GM18508 (cell line): Measurements from ENCODE around the gene KIAA1755.
"Not testable (repeated sequence)": the region's sequence is repeated elsewhere in the genome, so short reads cannot be mapped to it uniquely, and the experiment has no call there.

Experiments used
- ATAC-seq: cut with Tn5 transposase; IDR thresholded peaks from one replicate; pipeline ENCODE4 v1.9.1; 2021; ENCODE audit warnings: moderate number of reproducible peaks; ENCODE audit not compliant: insufficient read depth, unreplicated experiment

Gene KIAA1755

GRCh38 chr20:38267901-38268514 lies 7.5 kb upstream of the KIAA1755 start:
- ATAC-seq = no peak

DNA sequence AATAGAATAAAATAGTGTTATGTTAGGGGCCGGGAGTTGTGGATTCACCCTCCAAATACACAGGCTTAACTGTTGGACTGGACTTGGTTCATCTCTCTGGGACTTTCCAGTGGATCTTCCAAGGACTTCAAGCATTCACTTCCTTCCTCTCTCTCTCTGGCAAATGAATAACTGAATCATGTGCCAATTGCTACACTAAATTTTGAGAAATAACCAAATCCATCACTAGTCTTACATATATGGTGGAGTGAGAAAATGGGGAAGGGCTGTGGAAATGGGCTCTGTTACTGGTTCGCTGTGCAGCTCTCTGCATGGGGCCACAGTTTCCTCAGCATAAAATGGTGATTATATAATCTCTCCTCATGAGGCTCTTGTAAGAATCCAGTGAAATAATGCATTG lies 6.8 kb upstream of the KIAA1755 start:
- no peak for ATAC-seq

GRCh38 chr20:38266426-38266825 lies 5.9 kb upstream of the KIAA1755 start:
- ATAC-seq = no peak

DNA sequence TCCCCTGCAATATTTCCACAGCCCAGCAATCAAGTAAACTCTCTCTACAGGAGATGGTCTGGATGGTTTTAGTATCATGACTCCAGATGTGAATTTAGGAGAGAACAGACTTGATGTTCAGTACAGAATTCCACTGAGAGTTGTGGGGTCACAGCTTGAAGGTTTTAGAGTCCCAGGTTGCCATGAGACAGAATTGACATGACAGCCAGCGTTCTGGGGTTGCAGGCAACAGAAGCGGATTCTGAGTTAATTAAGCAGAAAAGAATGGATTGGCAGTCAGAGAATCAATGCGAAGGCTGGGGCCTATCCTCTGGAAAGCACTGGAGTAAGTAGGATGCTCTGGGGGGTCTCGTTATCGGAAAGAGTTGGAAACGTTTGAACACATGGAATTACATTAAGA lies 2.4 kb upstream of the KIAA1755 start:
- ATAC-seq = no peak

GRCh38 chr20:38261054-38261390 lies 487 bp upstream of the KIAA1755 start:
- ATAC-seq = no peak

DNA sequence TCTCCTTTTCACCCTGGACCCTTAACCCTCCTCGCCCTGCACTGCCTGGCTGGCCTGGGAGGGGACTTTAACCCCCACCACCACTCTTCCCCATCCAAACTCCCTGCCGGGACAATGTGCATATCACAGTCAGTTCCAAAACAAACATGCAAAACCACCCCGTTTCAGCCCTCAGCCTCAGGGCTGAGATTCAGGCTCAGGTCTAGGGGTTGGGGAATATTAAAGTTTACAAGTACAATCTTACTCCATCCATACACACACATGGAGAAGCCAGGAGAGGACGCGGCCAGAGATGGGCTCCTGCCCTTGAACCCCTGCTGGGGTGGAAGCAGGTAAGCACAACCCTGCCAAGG lies 534 bp downstream of the KIAA1755 start:
- no peak for ATAC-seq

DNA sequence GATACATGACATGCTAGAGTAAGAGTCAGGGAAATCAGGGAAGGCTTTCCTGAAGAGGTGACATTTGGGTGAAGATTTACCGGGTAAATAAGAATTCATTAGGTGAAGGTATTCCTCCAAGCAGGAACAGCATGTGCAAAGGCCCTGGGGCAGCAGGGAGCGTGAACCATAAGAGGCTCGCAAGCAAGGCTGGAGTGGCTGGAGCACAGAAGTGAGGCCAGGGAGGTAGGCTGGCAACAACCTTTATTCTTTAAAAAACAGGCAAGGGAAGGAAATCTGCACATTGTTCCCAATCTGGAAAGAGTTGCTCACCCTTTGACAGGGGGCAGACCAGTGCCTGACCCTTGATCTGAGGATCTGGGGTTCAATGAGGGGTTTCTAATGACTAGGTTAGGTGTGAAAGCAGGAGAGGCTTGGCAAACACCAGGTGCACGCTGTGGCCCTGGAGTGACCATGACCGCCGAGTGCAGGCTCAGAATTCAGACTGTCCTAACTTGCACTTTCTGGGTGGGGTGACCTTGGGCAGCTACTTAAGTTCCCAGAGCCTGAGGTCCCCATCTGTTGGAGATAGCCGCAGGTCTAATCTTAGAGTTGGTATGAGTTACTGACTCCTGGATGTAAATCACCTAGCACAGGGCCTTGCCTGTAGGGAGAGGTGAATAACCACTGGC lies 1.9 kb downstream of the KIAA1755 start:
- ATAC-seq = no peak

GRCh38 chr20:38256966-38257365 lies 3.6 kb downstream of the KIAA1755 start:
- ATAC-seq = no peak

- no peak for ATAC-seq
These were observed 4.5 kb downstream of the KIAA1755 start for GRCh38 chr20:38256021-38256420.

DNA sequence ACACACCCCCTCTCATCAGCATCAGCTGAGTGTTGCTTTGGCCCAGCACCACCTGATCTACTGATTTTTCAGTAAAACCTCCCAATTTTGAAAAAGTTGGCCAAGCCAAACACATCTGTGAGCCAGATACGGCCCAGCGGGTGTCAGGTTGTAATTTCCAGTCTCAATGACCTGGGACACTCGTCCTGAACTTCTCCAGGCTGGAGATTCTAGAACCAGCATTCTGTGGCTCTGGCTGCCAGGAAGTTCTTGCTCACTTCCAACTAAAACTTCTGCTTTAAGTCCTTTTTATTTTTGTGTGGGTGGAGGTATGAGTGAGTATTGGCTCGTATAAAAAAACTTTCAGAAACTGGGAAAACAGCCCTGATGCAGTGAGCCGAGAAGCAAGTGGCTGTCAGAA lies 5.1 kb downstream of the KIAA1755 start:
- no peak for ATAC-seq

DNA sequence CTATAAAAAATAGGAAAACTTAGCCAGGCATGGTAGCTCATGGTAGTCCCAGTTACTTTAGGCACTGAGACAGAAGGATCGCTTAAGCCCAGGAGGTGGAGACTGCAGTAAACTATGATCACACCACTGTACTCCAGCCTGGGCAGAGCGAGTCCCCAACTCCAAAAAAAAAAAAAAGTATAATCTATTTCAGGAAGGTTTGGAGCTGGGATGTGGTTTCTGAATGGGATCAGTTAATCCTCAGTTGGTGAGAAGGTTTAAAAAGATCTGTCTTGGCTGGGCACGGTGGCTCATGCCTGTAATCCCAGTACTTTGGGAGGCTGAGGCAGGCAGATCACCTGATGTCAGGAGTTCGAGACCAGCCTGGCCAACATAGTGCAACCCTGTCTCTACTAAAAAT lies 5.9 kb downstream of the KIAA1755 start:
- not testable (repeated sequence) for ATAC-seq

GRCh38 chr20:38253571-38253970 lies 7.0 kb downstream of the KIAA1755 start:
- no peak for ATAC-seq

GRCh38 chr20:38252292-38253288 lies 7.9 kb downstream of the KIAA1755 start:
- ATAC-seq = no peak

DNA sequence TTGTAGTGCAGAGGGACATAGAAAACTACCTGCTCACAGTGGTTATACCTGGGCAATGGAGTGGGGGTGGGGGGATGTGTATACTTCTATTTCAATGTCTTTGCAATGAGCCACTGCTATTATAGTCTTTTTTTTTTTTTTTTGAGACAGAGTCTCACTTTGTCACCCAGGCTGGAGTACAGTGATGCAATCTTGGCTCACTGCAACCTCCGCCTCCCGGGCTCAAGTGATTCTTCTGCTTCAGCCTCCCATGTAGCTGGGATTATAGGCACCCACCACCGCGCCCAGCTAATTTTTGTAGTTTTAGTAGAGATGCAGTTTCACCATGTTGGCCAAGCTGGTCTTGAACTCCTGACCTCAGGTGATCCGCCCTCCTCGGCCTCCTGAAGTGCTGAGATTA lies 9.1 kb downstream of the KIAA1755 start:
- not testable (repeated sequence) for ATAC-seq

DNA sequence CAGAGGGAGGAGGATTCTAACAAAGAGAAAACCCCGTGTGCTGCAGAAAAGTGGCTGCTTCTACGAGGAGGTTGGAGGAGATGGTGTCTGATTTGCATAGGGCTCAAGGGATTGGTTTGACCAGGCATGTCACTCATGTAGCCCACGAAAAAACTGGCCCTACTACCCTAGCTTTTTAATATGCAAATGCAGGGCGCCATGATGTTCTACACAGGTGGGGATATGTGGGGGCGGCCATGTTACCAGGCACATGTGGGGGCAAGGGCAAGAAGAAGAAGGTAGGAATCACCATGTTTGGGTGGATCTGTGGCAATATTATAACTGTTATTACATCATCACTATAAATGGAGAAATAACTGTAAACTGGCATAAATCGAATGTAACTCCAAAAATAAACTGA lies 9.9 kb downstream of the KIAA1755 start:
- ATAC-seq = no peak

DNA sequence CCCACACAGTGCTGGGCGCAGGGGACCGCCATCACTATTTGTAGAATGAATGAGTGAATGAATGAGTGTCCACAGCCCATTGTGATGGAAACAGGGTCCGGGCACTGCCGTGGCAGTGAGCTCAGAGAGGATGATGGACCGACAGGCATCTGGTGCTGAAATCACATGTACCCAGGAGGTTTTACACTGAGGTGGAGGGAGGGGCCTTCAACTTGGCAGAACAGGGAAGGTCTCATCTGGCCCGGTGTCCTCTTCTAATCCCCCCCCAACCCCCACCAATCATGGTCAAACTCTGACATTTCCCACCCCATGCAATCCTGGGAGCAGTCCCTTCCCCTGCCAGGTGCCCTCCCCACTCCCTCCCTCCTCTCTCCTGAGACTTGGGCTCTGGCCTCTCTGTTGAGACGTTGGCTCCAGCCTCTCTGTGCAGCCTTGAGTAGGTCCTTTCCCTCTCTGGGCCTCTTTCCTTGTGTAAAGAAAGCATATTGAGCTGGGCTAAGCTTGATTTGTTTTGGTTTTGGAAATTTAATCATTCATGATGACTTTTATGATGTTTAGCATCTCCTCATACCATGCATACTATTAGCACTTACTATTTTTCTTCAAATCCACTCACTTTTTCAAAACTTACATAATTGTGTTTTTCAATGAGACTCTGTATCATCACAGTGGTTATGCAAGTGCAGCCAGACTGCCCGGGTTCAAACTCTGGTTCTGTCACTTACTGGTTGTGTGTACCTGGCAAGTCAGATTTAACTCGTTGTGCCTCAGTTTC lies 10.8 kb downstream of the KIAA1755 start:
- ATAC-seq = no peak

- no peak for ATAC-seq
These were observed 12.4 kb downstream of the KIAA1755 start for GRCh38 chr20:38248133-38248532.

DNA sequence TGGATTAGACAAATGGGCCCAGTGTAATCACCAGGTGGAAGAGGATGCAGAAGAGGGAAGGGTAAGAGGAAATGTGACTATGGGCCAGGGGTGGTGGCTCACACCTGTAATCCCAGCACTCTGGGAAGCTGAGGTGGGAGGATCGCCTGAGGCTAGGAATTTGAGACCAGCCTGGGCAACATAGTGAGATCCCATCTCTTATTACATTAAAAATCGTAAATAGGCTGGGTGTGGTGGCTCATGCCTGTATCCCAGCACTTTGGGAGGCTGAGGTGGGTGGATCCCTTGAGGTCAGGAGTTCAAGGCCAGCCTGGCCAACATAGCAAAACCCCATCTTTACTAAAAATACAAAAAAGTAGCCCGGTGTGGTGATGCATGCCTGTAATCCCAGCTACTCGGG lies 12.8 kb downstream of the KIAA1755 start:
- ATAC-seq = not testable (repeated sequence)

GRCh38 chr20:38247166-38247509 lies 13.4 kb downstream of the KIAA1755 start:
- no peak for ATAC-seq

GRCh38 chr20:38246357-38247165 lies 14.0 kb downstream of the KIAA1755 start:
- ATAC-seq = no peak
